ENCODE data around the gene EHMT1.

Gene EHMT1

DNA sequence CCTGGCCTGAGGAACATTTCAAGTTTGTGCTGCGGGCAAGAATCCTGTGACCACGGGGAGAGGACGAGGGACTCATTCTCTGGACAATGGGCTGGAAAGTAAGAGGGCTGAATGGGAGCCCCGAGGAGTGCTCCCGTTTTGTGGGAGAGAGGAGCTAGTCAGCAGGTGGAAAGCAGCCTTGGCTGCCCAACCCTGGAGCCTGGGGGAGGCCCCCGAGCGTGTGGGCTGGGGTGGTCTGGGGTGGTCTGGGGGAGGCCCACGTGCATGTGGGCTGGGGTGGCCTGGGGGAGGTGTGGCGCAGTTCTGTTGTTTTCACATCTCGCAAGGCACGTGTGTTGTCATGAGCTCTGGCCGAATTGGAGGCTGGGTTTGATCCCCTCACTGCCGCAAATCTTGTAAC lies 27.5 kb downstream of the EHMT1 start:
- no peak for DNase-seq (ENCODE audit: low spot score)

DNA sequence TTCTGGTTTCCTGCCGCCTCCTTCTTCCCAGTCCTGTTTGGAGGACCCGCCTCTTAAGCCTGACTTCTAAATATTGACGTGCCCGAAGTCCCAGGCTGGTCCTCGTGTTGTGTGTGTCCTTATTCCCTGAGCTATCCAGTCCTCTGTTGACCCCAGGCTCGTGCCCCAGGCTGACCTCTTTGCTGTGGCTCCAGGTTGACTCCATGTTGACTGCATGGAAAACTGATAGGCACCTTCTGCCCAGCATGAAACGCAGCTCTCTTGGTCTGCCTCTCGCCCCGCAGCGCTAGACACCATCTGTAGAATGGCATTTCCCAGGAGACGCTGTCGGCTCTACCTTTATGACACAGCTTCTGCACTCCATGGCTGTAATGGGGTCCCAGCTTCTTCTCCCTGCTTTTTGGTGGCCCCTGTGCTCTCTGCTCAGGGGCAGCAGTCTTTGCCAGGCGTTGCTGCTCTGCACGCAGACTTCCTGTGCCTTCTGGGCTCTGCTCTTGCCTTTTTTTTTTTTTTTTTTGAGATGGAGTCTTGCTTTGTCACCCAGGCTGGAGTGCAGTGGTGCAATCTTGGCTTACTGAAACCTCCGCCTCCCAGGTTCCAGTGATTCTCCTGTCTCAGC lies 28.4 kb downstream of the EHMT1 start:
- no peak for DNase-seq (ENCODE audit: low spot score)

DNA sequence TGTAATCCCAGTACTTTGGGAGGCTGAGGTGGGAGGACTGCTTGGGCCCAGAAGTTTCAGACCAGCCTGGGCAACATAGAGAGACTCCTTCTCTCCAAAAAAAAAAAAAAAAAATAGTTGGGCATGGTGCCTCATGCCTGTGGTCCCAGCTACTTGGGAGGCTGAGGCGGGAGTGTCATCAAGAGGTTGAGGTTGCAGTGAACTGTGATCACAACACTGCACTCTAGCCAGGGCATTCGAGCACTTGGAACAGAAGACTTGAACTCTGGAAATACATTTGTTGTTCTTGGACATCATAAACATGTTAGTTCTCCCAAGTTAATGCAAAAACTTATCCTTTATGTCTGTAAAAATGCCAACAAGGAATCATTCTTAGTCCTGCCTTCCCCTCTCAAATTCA lies 29.6 kb downstream of the EHMT1 start:
- no peak for DNase-seq (ENCODE audit: low spot score)

DNA sequence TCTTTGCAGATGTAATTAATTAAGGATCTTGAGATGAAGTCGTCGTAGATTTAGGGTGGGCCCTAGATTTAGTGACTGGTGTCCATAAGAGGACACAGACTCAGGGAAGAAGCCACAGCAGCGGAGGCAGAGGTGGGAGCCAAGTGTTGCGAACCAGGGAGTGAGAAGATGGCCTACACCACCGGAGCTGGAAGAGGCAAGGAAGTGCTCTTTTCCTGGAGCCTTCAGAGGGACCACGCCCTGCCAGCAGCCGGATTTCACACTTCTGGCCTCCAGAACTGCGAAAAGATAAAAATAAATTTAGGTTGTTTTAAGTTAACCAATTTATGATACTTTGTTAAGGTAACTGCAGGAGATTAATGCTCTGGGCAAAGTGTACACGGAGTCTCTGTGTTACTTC lies 30.7 kb downstream of the EHMT1 start:
- no peak for DNase-seq (ENCODE audit: low spot score)

DNA sequence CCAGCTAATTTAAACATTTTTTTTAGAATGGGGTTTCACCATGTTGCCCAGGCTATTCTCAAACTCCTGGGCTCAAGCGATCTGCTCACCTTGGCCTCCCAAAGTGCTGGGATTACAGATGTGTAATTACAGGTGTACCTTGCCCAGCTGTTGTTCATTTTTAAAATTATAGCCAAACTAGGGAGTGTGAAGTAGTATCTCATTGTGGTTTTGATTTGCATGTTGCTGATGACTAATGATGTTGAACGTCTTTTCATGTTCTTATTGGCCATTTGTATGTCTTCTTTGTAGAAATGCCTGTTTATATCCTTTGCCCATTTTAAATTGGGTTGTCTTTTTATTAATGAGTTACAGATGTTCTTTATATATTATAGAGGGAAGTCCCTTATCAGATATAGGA lies 31.5 kb downstream of the EHMT1 start:
- no peak for DNase-seq (ENCODE audit: low spot score)

DNA sequence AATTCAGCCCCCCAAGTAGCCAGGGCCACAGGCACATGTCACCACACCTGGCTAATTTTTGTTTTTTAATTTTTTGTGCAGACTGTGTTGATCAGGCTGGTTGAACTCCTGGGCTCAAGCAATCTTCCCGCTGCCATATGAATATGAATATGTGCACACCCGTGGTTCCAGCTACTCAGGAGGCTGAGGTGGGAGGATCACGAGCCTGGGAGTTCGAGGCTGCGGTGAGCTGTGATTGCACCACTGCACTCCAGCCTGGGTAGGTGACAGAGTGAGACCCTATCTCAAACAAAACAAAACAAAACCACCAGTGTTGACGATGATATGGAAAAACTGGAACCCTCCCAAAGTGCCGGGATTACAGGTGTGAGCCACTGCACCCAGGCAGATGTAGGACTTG lies 32.0 kb downstream of the EHMT1 start:
- no peak for DNase-seq (ENCODE audit: low spot score)

DNA sequence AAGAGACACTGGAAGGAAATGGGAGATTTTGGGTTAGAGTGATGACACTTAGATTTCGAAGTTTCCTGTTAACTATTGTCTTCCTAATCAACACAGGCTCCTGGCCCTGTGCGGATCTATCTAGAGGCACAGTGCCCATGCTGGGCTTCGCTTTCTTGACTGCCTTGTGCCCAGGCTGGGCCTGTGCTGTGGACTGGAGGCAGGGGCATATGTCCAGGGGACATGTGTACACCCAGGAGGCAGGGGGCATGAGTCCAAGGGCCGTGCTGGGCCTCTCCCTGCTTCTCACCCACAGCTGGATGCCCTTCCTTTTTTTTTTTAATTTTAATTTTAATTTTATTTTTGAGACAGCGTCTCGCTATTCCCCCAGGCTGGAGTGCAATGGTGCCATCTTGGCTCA lies 37.6 kb downstream of the EHMT1 start:
- DNase-seq (ENCODE audit: low spot score) = no peak

DNA sequence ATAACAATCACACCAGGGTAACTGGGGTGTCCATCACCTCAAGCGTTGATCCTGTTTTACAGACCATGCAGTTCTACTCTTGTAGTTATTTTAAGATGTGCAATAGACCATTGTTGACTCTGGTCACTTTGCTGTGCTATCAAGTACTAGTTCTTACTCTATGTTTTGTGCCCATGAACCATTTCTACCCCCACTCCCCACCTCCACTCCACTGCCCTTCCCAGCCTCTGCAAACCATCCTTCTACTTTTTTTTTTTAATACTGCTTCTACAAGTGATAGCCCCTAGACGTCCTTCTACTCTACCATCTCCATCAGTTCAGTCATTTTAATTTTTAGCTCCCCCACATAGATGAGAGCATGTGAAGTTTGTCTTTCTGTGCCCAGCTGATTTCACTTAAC lies 38.8 kb downstream of the EHMT1 start:
- no peak for DNase-seq (ENCODE audit: low spot score)

DNA sequence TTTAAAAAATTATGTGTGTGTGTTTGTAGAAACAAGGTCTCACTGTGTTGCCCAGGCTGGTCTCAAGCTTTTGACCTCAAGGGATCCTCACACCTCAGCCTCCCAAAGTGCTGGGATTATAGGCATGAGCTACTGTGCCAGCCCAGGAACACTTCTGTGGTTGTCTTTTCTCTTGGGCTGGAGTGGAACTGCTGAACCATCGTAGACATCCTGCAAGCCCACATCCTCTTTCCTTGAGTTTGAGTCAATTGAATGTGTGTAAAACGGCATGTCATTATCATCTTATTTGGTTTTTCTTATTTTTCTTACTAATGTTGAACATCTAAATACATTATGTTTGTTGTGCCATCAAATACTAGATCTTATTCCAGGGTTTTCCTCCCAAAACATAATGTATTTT lies 40.0 kb downstream of the EHMT1 start:
- DNase-seq (ENCODE audit: low spot score) = no peak

DNA sequence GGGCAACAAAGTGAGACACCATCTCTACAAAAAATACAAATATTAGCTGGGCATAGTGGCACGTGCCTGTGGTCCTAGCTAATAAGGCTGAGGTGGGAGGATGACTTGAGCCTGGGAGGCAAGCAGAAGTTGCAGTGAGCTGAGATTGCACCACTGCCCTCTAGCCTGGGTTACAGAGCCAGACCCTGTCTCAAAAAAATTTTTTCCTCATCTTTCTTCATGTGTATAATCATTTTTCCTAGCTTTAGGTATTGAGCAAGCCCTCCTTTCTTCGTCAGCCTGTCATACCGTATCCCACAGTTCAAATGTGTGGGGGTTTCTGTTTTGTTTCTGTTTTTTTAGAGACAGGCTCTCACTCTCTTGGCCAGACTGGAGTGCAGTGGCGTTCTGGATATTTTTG lies 41.3 kb downstream of the EHMT1 start:
- DNase-seq (ENCODE audit: low spot score) = no peak

DNA sequence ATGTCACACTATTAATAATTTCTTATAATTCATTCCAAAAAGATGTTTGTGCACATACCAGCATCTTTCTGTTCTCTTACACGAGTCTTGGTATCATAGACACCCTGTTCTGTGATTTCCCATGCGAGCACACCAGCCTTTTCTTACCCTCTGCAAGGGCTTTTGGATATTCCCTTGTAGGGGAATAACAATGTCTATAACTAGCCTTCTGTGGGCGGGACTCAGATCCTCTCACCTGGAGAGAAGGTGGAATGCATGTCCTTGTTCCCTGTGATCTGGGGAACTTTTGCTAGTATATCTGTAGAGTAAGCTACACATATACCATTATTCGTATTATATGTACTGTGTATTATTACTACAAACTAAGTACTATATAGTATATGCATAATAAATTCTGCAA lies 44.8 kb downstream of the EHMT1 start:
- DNase-seq (ENCODE audit: low spot score) = no peak

DNA sequence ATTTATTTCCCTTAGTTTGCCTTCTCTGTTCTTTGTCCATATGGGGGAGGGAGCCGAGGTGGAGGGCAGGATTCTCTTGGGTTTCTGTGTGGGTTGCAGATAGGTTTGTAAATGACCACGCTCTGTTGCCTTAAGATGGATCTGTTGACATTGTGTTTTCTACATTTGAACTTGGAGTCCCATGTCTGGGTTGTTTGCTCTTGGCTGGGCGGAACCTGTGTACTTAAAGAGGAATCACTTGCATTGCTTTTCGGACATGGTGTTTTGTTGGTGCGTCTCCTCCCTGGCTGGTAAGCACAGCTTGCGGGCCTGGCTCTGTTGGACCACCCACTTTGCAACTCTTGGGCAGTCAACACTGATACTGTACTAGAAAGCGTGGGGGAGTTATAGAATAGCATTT lies 45.9 kb downstream of the EHMT1 start:
- no peak for DNase-seq (ENCODE audit: low spot score)

DNA sequence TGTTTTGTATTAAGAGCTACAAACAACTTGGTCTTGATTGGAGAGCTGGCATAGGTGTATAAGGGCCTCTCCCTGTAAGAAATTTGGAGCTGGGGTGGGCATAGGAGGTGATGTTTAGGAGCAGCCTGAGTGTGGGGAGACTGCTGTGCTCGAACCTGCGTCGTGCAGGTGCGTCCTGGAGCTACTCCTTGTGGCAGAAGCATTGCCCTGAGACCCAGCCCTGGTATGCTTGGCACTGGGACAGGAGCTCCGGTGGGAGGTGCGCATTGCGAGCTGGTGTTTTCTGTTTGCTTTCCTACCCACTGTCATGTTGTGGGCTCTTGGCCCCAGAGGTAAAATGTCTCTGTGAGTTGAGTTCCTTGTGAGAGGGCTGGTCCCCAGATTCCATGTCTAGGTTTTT lies 46.4 kb downstream of the EHMT1 start:
- no peak for DNase-seq (ENCODE audit: low spot score)

DNA sequence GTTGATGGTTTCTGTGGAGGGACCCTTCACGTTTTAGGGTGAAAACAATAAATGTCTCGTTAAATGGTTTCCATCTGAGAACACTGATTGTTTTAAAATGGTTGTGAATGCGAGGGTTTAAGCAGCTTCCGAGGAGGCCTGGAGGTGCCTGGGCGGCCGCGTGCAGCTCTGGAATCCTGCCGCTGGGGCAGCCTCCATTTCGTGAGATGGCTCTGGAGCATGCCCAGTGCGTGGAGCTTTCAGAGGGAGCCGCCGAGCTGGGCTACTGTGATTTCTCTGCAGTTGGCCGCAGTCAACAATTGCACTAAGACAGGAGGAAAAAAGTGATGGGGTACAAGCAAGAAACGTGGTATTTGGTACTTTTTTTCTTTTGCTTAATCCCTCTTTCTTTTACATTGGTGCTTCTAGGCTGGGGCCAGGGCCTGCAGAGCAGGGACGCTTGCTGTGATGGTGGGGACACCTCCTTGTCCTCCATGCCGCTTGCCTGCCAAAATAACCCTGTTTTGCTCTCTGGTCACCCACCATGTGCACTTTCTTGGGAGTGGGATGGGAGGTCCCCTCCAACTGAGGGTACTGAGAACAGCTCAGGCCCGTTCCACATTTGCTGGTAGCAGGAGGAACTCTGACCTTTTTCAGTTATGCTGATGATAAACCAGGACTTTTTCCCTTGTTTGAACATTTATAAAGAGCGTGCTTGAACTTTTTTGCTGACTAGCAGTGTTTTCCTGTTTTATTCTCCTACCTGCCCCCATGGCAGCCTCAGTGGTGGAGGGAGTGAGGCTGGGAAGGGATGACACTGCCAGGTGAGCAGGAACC lies 47.1 kb downstream of the EHMT1 start:
- DNase-seq (ENCODE audit: low spot score) = no peak

DNA sequence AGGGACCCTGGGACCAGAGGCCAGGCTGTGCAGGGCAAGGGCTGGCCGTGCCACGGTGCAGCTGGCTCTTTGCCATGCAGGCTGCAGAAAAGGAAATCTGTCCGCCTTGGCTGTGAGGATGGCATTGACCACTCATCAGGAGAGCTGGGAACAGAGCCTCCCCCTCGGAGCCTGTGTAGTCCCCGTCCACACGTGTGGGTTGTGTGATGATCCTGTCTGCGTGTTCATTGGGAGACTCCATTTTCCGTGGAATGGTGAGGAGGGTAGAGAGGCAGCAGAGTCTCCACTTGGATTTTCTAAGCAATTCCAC lies 47.7 kb downstream of the EHMT1 start:
- no peak for DNase-seq (ENCODE audit: low spot score)

DNA sequence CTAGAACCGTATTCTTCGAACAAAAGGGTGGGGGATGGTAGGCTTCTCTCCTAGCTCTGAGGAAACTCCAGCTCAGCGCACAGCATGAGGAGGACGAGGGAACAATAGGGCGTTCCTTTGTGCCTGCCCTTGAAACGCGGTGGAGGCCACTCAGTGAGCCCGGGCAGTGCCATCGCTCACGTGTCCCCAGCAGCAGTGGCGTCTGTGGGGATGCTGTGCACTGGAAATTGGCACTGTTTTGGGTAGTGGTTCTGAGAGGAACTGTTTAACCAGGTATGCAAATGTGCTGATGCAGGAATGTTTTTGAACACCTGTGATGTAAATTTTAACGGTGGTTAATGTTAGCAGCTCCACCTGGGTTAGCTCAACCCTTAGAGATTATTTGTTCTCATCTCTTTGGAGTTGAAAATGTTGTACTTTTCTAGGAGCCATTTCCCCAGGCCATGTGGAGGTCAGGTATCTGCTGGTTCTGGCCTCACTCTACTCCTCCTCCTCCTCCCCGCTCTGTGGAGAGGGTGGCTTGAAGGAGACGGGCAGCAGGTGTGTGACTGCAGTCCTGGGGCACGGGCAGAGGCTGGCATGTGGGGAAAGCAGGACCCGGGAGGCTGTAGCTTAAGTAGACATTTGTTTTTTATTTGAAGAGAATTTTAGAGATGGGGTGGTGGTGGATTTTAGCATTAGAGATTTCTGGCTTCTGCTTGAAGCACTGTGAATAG lies 48.3 kb downstream of the EHMT1 start:
- DNase-seq (ENCODE audit: low spot score) = no peak

DNA sequence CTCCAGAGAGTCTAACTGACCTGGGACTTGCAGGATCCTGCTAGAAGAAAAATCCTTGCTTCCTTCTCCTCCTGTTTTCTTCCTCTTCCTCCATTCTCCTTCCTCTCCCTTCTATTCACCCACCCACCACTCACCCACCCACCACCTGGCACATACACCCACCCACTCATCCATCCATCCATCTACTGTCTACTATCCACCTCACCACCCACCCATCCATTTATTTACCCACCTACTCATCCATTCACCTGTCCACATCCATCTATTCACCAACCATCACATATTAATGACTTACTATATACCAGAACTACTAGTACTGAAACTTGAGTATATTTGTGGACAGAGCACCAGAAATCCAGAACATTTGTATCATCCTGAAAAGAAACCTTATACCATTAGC lies 49.4 kb downstream of the EHMT1 start:
- DNase-seq (ENCODE audit: low spot score) = no peak

DNA sequence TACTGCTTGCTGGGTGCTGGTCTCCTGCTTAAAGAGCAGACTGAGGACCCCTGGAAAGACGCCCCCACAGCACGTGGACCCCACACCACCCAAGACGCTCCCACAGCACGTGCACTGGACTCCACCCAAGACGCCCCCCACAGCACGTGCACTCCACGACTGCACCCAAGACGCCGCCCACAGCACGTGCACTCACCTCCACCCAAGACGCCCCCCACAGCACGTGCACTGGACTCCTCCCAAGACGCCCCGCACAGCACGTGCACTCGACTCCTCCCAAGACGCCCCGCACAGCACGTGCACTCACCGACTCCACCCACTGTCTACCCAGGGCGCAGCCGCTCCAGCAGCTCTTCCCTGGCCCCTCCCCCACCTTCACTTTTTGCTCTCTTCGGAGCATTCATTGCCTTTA lies 50.5 kb downstream of the EHMT1 start:
- peak; percentile 23 for DNase-seq (ENCODE audit: low spot score)

DNA sequence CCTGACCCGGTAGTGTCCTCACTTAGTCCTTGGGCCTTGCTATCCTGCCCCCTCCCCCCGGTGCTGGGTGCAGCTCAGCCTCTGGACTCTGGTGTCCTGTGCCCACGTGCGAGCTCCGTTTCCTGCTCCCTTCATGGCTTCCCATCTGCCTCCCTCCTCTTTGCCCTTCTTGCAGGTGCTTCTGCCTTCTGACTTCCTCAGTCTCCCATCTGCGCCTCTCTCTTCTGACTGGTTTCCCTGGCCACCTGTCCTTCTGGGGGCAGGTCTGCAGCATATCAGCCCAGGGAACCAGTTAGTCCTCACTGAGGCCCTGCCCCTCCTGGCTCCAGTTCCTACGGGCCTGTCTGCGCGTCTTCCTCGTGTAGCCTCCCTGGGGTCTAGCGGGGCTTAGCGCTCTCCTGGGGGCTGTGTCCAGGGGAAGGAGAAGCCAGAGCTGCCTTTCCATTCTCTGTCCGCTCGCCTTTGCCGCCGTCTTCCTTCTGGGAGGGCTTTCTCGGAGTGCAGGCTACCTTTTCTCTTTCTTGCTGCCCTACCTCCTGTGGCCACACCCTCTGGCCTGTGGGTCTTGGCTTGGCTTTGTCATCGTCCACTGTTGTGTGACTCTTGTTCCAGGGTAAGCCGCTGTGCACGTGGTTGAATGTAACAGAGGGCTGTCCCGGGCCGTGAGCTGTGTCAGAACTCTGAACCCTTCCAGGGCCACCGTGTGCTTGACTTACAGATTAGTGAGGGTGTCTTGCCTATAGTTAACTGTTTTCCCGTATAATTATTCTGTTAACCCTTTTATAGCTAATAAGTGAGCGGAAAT lies 51.8 kb downstream of the EHMT1 start:
- peak; percentile 25 for DNase-seq (ENCODE audit: low spot score)

DNA sequence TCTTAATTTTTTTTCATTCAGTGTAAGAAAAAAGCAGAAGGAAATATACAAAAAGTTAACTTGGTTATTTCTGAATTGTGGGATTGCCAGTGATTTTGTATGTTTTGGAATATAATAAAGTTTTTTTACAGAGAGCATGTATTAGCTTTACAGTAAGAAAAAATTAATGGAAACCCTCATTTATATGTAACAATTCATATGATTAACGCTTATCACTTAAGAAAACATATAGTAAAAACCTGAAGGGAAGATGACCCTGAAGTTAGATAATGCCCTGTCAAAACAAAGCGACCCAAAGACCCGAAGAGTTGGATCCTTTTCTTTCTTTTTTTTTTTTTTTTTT lies 52.4 kb downstream of the EHMT1 start:
- DNase-seq (ENCODE audit: low spot score) = no peak

DNA sequence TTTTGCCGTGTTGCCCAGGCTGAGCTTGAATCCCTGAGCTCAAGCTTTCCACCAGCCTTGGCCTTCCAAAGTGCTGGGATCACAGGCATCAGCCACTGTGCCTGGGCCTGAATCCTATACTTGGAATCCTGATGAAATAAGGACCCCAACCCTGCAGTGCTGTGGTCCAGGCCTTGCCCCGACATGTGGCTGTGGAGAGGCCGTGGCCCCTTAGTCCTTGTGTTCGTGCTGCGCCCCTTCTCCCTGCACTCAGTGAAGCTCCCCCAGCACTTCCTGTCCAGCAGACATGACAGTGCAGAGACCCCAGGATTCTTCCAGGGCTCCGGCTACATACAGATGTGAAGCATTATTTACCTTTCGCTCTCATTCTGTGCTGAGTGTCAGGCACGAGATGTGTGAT lies 52.9 kb downstream of the EHMT1 start:
- no peak for DNase-seq (ENCODE audit: low spot score)

Measured in SK-N-DZ (cell line).